Parathyroid adenoma (tissue), 2 donors: ENCODE results near the gene FAM83C.

Experiments
- H2AFZ ChIP-seq: fragments of 300-600 bp; sonication (generic); one replicate; pipeline ENCODE4 v1.7.0; 2017; ENCODE audit warnings: antibody characterized with exemption, mild to moderate bottlenecking
- H3K27ac ChIP-seq: fragments of 300-600 bp; sonication (generic); one replicate; pipeline ENCODE4 v1.7.0; 2017
- H3K27me3 ChIP-seq: fragments of 300-600 bp; sonication (generic); one replicate; pipeline ENCODE4 v1.7.0; 2017; ENCODE audit warnings: low read length; ENCODE audit not compliant: control insufficient read depth, insufficient read depth
- H3K36me3 ChIP-seq: fragments of 300-600 bp; sonication (generic); one replicate; pipeline ENCODE4 v1.7.0; 2017; ENCODE audit warnings: low read length; ENCODE audit not compliant: control insufficient read depth, insufficient read depth
- H3K4me1 ChIP-seq: fragments of 300-600 bp; sonication (generic); one replicate; pipeline ENCODE4 v1.7.0; 2017; ENCODE audit warnings: control low read depth
- H3K4me2 ChIP-seq: fragments of 300-600 bp; sonication (generic); one replicate; pipeline ENCODE4 v1.7.0; 2017; ENCODE audit warnings: low read length
- H3K4me3 ChIP-seq: fragments of 300-600 bp; sonication (generic); one replicate; pipeline ENCODE4 v1.7.0; 2017; ENCODE audit warnings: low read depth, low read length
- H3K79me2 ChIP-seq: fragments of 300-600 bp; sonication (generic); one replicate; pipeline ENCODE4 v1.7.0; 2017; ENCODE audit warnings: control low read depth
- H3K9ac ChIP-seq: fragments of 300-600 bp; sonication (generic); one replicate; pipeline ENCODE4 v1.7.0; 2017; ENCODE audit warnings: mild to moderate bottlenecking
- H3K9me3 ChIP-seq: fragments of 300-600 bp; sonication (generic); one replicate; pipeline ENCODE4 v1.7.0; 2017; ENCODE audit warnings: low read length; ENCODE audit not compliant: control insufficient read depth
- CTCF ChIP-seq: fragments of 300-600 bp; sonication (generic); IDR thresholded peaks from one replicate; pipeline ENCODE4 v1.7.0; 2017; ENCODE audit warnings: antibody characterized with exemption, mild to moderate bottlenecking
- donor health status: primary hyperparathyroidism.

The FAM83C gene

GRCh38 chr20:35300469-35301262, 8.4 kb upstream of the FAM83C start:
- H3K27me3 ChIP-seq = no peaks in the 10 kb centered on the region
- no peaks in the 10 kb centered on the region for H3K9me3 ChIP-seq
- no peak overlapping the region for H3K4me3 ChIP-seq
- no peak overlapping the region for H3K27ac ChIP-seq
- H3K4me1 ChIP-seq = no peaks in the 10 kb centered on the region
- no peaks in the 10 kb centered on the region for H3K79me2 ChIP-seq
- no peak for TF ChIP-seq CTCF
- no peak overlapping the region for H3K4me2 ChIP-seq
- H2AFZ ChIP-seq = no peak overlapping the region
- H3K36me3 ChIP-seq = no peaks in the 10 kb centered on the region
- no peak overlapping the region for H3K9ac ChIP-seq

GRCh38 chr20:35299780-35300179, 7.6 kb upstream of the FAM83C start:
- no peaks in the 10 kb centered on the region for H3K79me2 ChIP-seq
- H3K27me3 ChIP-seq = no peaks in the 10 kb centered on the region
- no peaks in the 10 kb centered on the region for H3K36me3 ChIP-seq
- H3K4me1 ChIP-seq = no peaks in the 10 kb centered on the region
- no peak overlapping the region for H2AFZ ChIP-seq
- H3K4me2 ChIP-seq = no peak overlapping the region
- no peak for TF ChIP-seq CTCF
- H3K27ac ChIP-seq = no peak overlapping the region
- no peak overlapping the region for H3K4me3 ChIP-seq
- H3K9ac ChIP-seq = no peak overlapping the region
- H3K9me3 ChIP-seq = no peaks in the 10 kb centered on the region

DNA sequence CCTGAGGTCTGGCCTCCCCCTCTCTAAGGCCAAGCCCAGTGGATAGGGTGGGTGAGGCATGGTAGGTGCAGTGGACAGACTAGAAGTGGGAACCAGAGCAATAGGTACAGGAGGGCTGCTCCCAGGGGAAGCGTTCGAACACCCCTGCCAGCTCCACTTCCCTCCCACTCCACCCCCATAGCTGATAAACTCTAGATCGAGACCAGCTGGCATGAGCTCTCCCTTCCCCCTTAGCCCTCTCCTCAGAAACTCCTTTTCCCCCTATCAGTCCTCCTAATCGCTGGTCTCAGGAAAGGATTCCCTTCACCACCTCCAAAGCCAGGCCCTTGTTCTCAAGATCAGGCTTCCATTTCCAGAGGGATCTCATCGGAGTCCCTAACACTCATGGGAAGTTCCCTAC, 6.0 kb upstream of the FAM83C start:
- no peak overlapping the region for H3K4me3 ChIP-seq
- no peak overlapping the region for H2AFZ ChIP-seq
- H3K27me3 ChIP-seq = no peaks in the 10 kb centered on the region
- no peak overlapping the region for H3K27ac ChIP-seq
- no peaks in the 10 kb centered on the region for H3K79me2 ChIP-seq
- TF ChIP-seq CTCF = no peak
- H3K9me3 ChIP-seq = no peaks in the 10 kb centered on the region
- no peak overlapping the region for H3K9ac ChIP-seq
- H3K4me1 ChIP-seq = no peaks in the 10 kb centered on the region
- no peaks in the 10 kb centered on the region for H3K36me3 ChIP-seq
- H3K4me2 ChIP-seq = no peak overlapping the region

DNA sequence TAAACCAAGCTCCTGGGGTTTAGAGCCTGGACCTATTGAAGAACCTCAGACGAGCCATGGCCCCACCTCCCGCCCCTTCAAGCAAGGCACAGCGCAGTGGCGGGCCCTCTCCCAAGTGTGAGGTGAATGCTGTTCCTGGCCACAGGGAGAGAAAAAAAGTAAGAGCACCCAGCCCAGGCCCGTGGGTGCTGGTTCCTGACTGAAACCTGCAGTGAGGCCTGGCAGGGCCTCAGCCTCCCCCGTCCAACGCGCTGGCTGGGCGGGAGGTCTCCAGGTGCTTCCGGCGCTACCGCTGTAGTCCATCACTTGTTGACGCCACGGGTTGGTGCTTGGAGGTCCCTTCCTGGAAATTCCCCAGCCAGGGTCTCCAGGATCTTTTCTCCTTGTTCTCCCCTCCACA, 5.5 kb upstream of the FAM83C start:
- no peak overlapping the region for H3K27ac ChIP-seq
- H3K79me2 ChIP-seq = no peaks in the 10 kb centered on the region
- H3K4me1 ChIP-seq = no peaks in the 10 kb centered on the region
- H3K9ac ChIP-seq = no peak overlapping the region
- H3K27me3 ChIP-seq = no peaks in the 10 kb centered on the region
- H3K36me3 ChIP-seq = no peaks in the 10 kb centered on the region
- no peak overlapping the region for H3K4me2 ChIP-seq
- H2AFZ ChIP-seq = no peak overlapping the region
- no peak overlapping the region for H3K4me3 ChIP-seq
- no peaks in the 10 kb centered on the region for H3K9me3 ChIP-seq
- TF ChIP-seq CTCF = no peak

DNA sequence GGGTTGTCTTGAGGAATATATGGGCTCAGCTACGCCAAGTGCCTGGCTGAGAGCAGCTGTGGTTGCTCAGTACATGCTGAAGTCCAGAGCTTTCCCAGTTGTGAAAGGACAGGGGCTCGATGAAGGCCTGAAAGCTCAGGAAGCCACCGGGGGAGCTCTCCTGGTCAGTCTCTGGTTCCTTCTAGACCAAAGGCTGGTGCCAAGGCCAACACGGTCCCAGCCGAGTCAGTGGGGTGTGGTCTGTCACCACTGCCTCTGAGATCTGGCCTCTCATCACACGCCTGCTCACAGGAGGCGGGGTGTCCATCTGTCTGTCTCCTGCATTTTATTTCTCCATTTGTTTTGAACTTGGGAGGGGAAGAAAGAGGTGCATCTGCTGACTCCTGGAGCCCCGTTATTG, 4.9 kb upstream of the FAM83C start:
- Histone ChIP-seq H3K4me3 (no peak overlapping the region), H2AFZ (no peak overlapping the region), H3K9me3 (no peaks in the 10 kb centered on the region), H3K27ac (no peak overlapping the region), H3K36me3 (no peaks in the 10 kb centered on the region), H3K79me2 (no peaks in the 10 kb centered on the region), H3K4me1 (no peaks in the 10 kb centered on the region), H3K27me3 (no peaks in the 10 kb centered on the region), H3K9ac (no peak overlapping the region), H3K4me2 (no peak overlapping the region)
- TF ChIP-seq CTCF = no peak
